GM06990 (cell line): ENCODE measurements around the gene SPATA31C1.

Source experiments
- DNase-seq: peaks from one replicate; pipeline ENCODE4 v3.0.0-alpha.2; 2011; ENCODE audit not compliant: insufficient read length; ENCODE audit errors: extremely low read depth
- H3K27me3 ChIP-seq: replicated peaks from 2 replicates; pipeline ENCODE4 v1.6.0; 2011; ENCODE audit warnings: low read length; ENCODE audit not compliant: control insufficient read depth, insufficient read depth
- H3K36me3 ChIP-seq: 2 replicates; pipeline ENCODE4 v1.5.1; 2011; ENCODE audit warnings: low read length; ENCODE audit not compliant: control insufficient read depth, insufficient read depth
- H3K4me3 ChIP-seq: replicated peaks from 2 replicates; pipeline ENCODE4 v1.5.1; 2011; ENCODE audit warnings: low read depth, mild to moderate bottlenecking, control low read depth, low read length
- CTCF ChIP-seq: IDR thresholded peaks from 2 replicates; pipeline ENCODE4 v1.5.1; 2011; ENCODE audit warnings: low read length, control low read depth, mild to moderate bottlenecking, inconsistent platforms; ENCODE audit not compliant: insufficient read depth, poor library complexity, severe bottlenecking

The SPATA31C1 gene

GRCh38 chr9:87970602-87971001 lies 52.8 kb downstream of the SPATA31C1 start:
- no peaks in the 10 kb centered on the region for H3K36me3 ChIP-seq
- TF ChIP-seq CTCF: no peak
- no peaks in the 10 kb centered on the region for H3K27me3 ChIP-seq
- H3K4me3 ChIP-seq: no peak overlapping the region
- DNase-seq: no peak

GRCh38 chr9:87973122-87973521 lies 55.4 kb downstream of the SPATA31C1 start:
- no peak for TF ChIP-seq CTCF
- no peaks in the 10 kb centered on the region for H3K27me3 ChIP-seq
- no peaks in the 10 kb centered on the region for H3K36me3 ChIP-seq
- no peak for DNase-seq
- no peak overlapping the region for H3K4me3 ChIP-seq
